WTC11 (cell line): ENCODE results near the gene EEFSEC.

Source experiments
- ATF3 ChIP-seq: sonication (generic); formaldehyde crosslinking; conservative IDR thresholded peaks from 2 replicates; pipeline ENCODE4 v1.8.1; 2022; ENCODE audit warnings: mild to moderate bottlenecking, missing genetic modification reagents
- CREB1 ChIP-seq: sonication (generic); formaldehyde crosslinking; IDR thresholded peaks from 2 replicates; pipeline ENCODE4 v1.8.0; 2023; ENCODE audit warnings: mild to moderate bottlenecking, missing genetic modification reagents
- NFATC4 ChIP-seq: fragments of 250-450 bp; sonication (Bioruptor Pico); IDR thresholded peaks from 2 replicates; pipeline ENCODE4 v1.9.0; 2021; ENCODE audit warnings: mild to moderate bottlenecking
- NR1H2 ChIP-seq: sonication (generic); formaldehyde crosslinking; IDR thresholded peaks from 2 replicates; pipeline ENCODE4 v1.9.0; 2021; ENCODE audit warnings: mild to moderate bottlenecking, moderate library complexity, missing genetic modification reagents
- ZNF232 ChIP-seq: sonication (generic); formaldehyde crosslinking; IDR thresholded peaks from 2 replicates; pipeline ENCODE4 v1.8.0; 2022; ENCODE audit warnings: mild to moderate bottlenecking, missing genetic modification reagents
- TF ChIP-seq, protein P1 (sequence below): fragments of 200-600 bp; IDR thresholded peaks from 2 replicates; pipeline ENCODE4 v1.8.0; 2022; ENCODE audit warnings: antibody characterized with exemption

GRCh38 chr3:128269006-128269775, 115.9 kb downstream of the EEFSEC start:
- TF ChIP-seq, protein P1, sequence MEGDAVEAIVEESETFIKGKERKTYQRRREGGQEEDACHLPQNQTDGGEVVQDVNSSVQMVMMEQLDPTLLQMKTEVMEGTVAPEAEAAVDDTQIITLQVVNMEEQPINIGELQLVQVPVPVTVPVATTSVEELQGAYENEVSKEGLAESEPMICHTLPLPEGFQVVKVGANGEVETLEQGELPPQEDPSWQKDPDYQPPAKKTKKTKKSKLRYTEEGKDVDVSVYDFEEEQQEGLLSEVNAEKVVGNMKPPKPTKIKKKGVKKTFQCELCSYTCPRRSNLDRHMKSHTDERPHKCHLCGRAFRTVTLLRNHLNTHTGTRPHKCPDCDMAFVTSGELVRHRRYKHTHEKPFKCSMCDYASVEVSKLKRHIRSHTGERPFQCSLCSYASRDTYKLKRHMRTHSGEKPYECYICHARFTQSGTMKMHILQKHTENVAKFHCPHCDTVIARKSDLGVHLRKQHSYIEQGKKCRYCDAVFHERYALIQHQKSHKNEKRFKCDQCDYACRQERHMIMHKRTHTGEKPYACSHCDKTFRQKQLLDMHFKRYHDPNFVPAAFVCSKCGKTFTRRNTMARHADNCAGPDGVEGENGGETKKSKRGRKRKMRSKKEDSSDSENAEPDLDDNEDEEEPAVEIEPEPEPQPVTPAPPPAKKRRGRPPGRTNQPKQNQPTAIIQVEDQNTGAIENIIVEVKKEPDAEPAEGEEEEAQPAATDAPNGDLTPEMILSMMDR = no peak
- TF ChIP-seq NFATC4 (no peak), CREB1 (CRISPR knock-in tag) (no peak), ZNF232 (CRISPR knock-in tag) (no peak), NR1H2 (CRISPR knock-in tag) (no peak), ATF3 (CRISPR knock-in tag) (no peak)
